Superior temporal gyrus (tissue), 1 donor: ENCODE results near the gene MED22.
A peak's percentile ranks its signal among the peaks of the same experiment; 100 is the strongest.
"Not testable (repeated sequence)": the region's sequence is repeated elsewhere in the genome, so short reads cannot be mapped to it uniquely, and the experiment has no call there.

Experiments
- DNase-seq: peaks from one replicate; pipeline ENCODE4 v3.0.0-alpha.2; 2016; ENCODE audit errors: extremely low spot score

MED22 gene

GRCh38 chr9:133347985-133348717 lies at the start of gene MED22, which contains the start of gene RPL7A:
TSS of gene MED22 (minus strand) at chr9:133348131. CDS start at chr9:133346662, 1,469 bp downstream.
TSS of gene RPL7A (plus strand) at chr9:133348218. CDS start at chr9:133348244, 26 bp downstream.
- peak; percentile 98 for DNase-seq

DNA sequence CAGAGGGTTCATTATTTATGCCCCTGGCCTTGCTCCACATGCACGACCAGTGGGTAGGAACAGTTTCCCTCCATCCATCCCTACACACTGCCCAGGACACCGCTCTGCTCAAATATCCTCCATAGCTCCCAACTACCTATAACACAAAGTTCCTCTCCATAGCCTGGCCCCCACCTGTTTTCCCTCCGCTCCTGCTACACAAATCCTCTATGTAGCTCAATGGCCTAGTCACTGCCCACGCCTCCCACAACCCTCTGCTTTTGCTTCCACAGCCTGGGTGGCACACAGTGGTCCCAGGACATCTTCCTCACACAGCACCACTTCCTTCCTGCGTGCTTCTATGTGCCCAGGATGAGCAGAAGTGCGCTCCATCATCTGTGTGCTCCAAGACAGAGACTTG lies 49.4 kb upstream of the MED22 start:
- no peak for DNase-seq

DNA sequence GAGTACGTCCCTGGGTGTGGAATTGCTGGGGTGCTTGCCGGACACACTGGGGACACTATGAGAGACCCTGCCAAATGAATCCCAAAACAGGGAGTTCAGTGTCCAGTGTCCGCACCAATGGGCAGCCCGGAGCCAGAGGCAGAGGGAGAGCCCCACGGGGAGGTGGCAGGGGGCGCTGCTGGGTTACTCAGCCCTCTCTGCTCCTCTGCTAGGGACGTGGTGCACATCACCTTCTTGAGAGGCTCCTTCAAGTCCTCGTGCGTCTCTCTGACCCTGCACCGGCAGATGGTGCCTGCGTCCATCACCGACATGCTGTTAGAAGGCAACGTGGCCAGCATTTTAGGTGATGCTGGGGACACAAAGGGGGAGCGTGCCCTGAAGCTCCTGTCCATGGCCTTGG lies 49.0 kb upstream of the MED22 start:
- DNase-seq = no peak

DNA sequence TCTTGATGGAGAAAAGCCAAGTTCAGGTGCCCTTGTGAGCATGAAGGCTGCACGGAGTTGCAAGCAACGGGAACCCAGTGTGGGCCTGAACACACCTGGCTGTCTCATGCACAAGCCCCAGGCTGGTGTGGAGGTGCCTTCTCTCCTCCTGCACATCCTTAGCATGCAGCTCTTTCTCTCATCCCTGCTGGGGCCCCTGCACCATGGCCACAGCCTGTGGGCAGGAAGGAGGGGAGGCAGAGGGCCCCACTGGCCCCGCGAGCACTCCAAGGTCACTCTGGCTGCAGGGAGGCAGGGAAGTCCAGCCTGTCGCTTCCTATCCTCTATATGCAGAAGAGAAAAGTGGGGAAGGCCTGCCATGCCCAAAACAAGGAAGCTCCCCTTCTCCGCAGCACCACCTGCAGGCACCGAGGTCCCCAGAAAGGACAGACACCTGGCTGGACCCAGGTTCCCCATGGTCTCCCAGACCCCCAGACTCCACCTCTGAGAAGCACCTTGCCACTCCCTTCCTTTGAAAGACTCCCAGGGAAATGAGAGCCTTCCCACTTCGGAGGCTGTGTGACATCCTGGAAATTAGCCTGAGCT lies 46.8 kb upstream of the MED22 start:
- no peak for DNase-seq

- no peak for DNase-seq
Observed at GRCh38 chr9:133393399-133393798, 45.5 kb upstream of the MED22 start.

DNA sequence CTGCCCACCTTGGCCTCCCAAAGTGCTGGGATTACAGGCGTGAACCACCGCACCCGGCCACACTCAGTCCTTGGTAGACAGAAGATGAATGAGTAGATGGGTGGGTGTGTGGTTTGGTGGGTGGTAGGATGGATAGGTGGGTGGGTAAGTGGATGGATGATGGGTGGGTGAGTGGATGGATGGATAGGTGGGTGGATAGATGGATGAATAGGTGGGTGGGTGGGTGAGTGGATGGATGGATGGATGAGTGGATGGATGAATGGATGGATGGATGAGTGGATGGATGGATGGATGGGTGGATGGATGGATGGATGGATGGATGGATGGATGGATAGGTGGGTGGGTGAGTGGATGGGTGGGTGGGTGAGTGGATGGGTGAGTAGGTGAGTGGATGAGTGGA lies 44.4 kb upstream of the MED22 start:
- DNase-seq = not testable (repeated sequence)

DNA sequence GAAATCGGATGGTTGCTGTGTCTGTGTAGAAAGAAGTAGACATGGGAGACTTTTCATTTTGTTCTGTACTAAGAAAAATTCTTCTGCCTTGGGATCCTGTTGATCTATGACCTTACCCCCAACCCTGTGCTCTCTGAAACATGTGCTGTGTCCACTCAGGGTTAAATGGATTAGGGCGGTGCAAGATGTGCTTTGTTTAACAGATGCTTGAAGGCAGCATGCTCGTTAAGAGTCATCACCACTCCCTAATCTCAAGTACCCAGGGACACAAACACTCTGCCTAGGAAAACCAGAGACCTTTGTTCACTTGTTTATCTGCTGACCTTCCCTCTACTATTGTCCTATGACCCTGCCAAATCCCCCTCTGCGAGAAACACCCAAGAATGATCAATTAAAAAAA lies 43.5 kb upstream of the MED22 start:
- not testable (repeated sequence) for DNase-seq

GRCh38 chr9:133390713-133391112 lies 42.8 kb upstream of the MED22 start:
- no peak for DNase-seq

GRCh38 chr9:133389562-133389961 lies 41.6 kb upstream of the MED22 start:
- no peak for DNase-seq

- DNase-seq = peak; percentile 29
Observed at GRCh38 chr9:133389025-133389557, 41.2 kb upstream of the MED22 start.

GRCh38 chr9:133387680-133388079 lies 39.7 kb upstream of the MED22 start:
- DNase-seq = no peak

- no peak for DNase-seq
Observed at GRCh38 chr9:133386338-133386737, 38.4 kb upstream of the MED22 start.

DNA sequence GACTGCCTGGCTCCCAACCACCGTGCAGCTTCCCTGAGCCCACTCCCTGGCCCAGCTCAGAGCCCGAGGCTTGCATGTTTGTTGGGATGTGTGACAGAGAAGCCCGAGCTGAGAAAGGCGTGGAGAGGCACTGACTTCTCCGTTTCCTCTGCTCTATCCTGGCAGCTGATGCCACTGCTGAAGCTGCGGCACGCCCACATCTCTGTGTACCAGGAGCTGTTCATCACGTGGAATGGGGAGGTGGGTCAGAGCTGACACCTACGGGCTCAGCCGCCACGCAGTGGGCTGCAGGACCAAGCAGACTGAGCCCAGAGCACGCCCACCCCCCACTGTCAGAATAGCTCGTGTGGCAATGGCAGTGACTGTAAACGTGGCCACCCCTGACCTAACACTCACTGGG lies 37.5 kb upstream of the MED22 start:
- peak; percentile 27 for DNase-seq

DNA sequence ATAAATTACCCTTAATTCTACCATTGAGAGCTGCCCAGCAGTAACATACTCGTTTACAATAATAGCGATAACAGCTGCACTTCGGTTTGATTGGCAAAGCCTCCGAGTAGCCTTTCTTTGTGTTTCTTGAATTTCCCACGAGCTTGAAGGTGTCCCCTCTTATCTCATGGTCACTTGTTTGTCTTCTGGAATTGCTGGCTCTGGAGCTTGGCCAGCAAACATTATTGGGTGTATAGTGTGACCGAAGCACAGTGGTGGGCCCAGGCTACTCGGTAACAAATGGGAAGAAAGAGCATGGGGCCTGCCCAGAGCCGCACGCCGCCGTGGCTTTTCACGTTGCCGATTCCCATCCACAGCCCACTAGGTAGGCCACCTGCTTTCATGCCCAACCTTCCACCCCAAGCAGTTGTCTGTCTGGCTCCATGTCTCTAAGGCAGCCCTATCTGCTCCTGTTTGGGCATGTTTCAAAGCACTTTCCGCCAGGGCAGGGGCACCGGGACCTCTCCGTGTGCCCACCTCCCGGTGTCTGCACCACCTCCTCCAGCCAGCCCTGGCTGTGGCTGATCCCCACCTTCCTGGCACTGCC lies 36.9 kb upstream of the MED22 start:
- DNase-seq = no peak

- DNase-seq = no peak
Observed at GRCh38 chr9:133383438-133383837, 35.5 kb upstream of the MED22 start.

DNA sequence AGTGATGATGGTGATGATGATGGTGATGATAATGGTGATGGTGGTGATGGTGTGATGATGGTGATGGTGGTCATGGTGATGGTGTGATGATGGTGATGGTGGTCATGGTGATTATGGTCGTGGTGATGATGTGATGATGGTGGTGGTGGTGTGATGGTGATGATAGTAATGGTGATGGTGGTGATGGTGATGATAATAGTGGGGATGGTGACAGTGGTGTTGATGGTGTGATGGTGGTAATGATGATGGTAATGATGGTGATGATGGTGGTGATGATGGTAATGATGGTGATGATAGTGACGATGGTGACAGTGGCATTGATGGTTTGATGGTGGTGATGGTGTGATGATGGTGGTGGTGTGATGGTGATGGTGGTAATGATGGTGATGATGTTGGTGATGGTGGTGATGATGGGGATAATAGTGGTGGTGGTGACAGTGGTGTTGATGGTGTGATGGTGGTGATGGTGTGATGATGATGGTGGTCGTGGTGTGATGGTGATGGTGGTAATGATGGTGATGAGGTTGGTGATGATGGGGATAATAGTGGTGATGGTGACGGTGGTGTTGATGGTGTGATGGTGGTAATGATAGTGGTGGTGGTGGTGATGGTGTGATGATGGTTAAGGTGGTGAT lies 34.7 kb upstream of the MED22 start:
- no peak for DNase-seq

DNA sequence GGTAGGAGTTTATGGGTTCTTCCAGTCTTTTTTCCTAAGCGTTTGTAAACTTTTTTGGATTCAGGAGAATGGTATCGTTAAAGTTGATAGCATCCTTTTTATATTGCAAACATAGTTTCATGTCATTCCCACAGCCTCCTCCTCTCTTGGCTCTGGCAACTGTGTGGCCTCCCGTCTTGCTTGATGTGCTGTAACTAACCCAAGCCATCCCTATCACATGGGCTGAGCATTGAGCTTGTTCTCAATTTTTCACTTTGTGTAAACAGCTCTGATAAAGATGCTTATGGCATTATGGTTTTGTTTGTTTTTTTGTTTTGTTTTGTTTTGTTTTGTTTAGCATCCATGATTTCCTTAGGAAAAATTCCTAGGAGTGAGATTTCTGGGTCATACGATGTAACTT lies 32.8 kb upstream of the MED22 start:
- DNase-seq = peak; percentile 54

- peak; percentile 40 for DNase-seq
Observed at GRCh38 chr9:133379153-133380086, 31.5 kb upstream of the MED22 start.

DNA sequence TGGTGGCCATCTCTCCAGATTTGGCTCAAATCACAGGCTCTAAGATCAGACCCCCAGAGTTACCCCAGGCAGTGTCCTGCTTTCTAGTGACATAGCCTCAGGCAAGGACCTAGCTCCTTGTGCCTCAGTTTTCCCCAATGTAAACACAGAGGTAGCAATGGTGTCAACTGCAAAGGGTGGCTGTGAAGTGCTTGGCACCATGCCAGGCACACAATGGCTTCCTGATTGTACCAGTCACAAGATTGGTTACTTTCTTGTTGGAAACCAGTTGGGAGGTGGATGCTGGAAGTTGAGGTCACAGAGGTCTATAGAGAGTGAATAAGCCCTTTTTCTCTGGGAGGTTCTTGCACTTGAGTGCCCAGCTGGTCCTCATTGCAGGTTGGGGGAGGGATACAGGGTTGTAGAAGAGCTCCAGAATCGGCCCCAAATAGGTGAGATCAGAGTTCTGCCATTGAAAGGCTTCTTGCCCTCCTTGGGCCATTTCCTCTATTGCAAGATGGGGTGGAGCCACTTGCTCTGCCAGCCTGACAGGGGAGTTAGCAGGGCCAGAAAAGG lies 30.6 kb upstream of the MED22 start:
- no peak for DNase-seq

DNA sequence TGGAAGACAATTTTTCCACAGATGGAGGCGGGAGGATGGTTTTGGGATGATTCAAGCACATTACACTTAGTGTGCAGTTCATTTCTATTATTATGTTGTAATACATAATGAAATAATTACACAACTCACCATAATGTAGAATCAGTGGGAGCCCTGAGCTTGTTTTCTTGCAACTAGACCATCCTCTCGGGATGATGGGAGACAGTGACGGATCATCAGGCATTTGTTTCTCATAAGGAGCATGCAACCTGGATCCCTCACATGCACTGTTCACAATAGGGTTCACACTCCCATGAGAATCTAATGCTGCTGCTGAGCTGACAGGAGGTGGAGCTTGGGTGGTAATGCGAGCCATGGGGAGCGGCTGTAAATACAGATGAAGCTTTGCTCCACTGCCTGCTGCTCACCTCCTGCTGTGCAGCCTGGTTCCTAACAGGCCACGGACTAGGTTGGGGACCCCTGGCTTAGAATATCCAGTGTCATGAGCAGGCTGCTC lies 29.8 kb upstream of the MED22 start:
- DNase-seq = no peak

- DNase-seq = not testable (repeated sequence)
Observed at GRCh38 chr9:133377280-133377679, 29.3 kb upstream of the MED22 start.
